ENCODE measurements around the gene PLCB1.
"Not testable (repeated sequence)": the region's sequence is repeated elsewhere in the genome, so short reads cannot be mapped to it uniquely, and the experiment has no call there.

Gene PLCB1

GRCh38 chr20:8131598-8132483, at the start of gene PLCB1:
Gene PLCB1, plus strand, starts transcription at chr20:8132266. Its CDS starts 386 bp downstream, at chr20:8132652.
- peaks cover 38% of the 10 kb centered on the region for H3K27me3 Mint-ChIP-seq
- H3K36me3 Mint-ChIP-seq (ENCODE audit: low read depth), result no peaks in the 10 kb centered on the region

GRCh38 chr20:8082989-8083388, 49.1 kb upstream of the PLCB1 start:
- Mint-ChIP-seq H3K27me3 (peaks cover 9% of the 10 kb centered on the region), H3K9me3 (no peaks in the 10 kb centered on the region), H3K4me1 (ENCODE audit: low read depth) (no peaks in the 10 kb centered on the region), H3K27ac (no peak overlapping the region), H3K36me3 (ENCODE audit: low read depth) (no peaks in the 10 kb centered on the region), H3K4me3 (no peak overlapping the region)

More at GRCh38 chr20:8131598-8132483, at the start of gene PLCB1:
- Mint-ChIP-seq H3K4me3 (peak within 1 kb of the TSS; percentile 84), H3K9me3 (no peaks in the 10 kb centered on the region), H3K27ac (peak within 1 kb of the TSS; percentile 31), H3K4me1 (ENCODE audit: low read depth) (peaks cover 45% of the 10 kb centered on the region)

- no peak overlapping the region for H3K27ac Mint-ChIP-seq
- no peaks in the 10 kb centered on the region for H3K9me3 Mint-ChIP-seq
- no peaks in the 10 kb centered on the region for H3K4me1 Mint-ChIP-seq (ENCODE audit: low read depth)
- no peaks in the 10 kb centered on the region for H3K36me3 Mint-ChIP-seq (ENCODE audit: low read depth)
- H3K4me3 Mint-ChIP-seq, result no peak overlapping the region
- peaks cover 27% of the 10 kb centered on the region for H3K27me3 Mint-ChIP-seq
Measured at GRCh38 chr20:8089668-8090067, 42.4 kb upstream of the PLCB1 start.

GRCh38 chr20:8094415-8094818, 37.6 kb upstream of the PLCB1 start:
- no peak overlapping the region for H3K4me3 Mint-ChIP-seq
- H3K27me3 Mint-ChIP-seq, result peaks cover 25% of the 10 kb centered on the region

GRCh38 chr20:8094850-8095249, 37.2 kb upstream of the PLCB1 start:
- Mint-ChIP-seq H3K4me3 (no peak overlapping the region), H3K4me1 (ENCODE audit: low read depth) (no peaks in the 10 kb centered on the region), H3K27ac (no peak overlapping the region), H3K36me3 (ENCODE audit: low read depth) (no peaks in the 10 kb centered on the region), H3K9me3 (no peaks in the 10 kb centered on the region), H3K27me3 (peaks cover 21% of the 10 kb centered on the region)

More at GRCh38 chr20:8094415-8094818, 37.6 kb upstream of the PLCB1 start:
- no peaks in the 10 kb centered on the region for H3K36me3 Mint-ChIP-seq (ENCODE audit: low read depth)
- H3K4me1 Mint-ChIP-seq (ENCODE audit: low read depth), result no peaks in the 10 kb centered on the region
- H3K9me3 Mint-ChIP-seq, result no peaks in the 10 kb centered on the region
- H3K27ac Mint-ChIP-seq, result no peak overlapping the region

- Mint-ChIP-seq H3K27me3 (peaks cover 21% of the 10 kb centered on the region), H3K4me3 (no peak overlapping the region), H3K27ac (no peak overlapping the region), H3K36me3 (ENCODE audit: low read depth) (no peaks in the 10 kb centered on the region), H3K4me1 (ENCODE audit: low read depth) (no peaks in the 10 kb centered on the region), H3K9me3 (no peaks in the 10 kb centered on the region)
Measured at GRCh38 chr20:8095648-8096572, 36.2 kb upstream of the PLCB1 start.

GRCh38 chr20:8097307-8097706, 34.8 kb upstream of the PLCB1 start:
- Mint-ChIP-seq H3K4me1 (ENCODE audit: low read depth) (no peaks in the 10 kb centered on the region), H3K36me3 (ENCODE audit: low read depth) (no peaks in the 10 kb centered on the region), H3K27ac (no peak overlapping the region), H3K4me3 (no peak overlapping the region), H3K27me3 (peaks cover 23% of the 10 kb centered on the region), H3K9me3 (no peaks in the 10 kb centered on the region)

- H3K27me3 Mint-ChIP-seq, result peaks cover 26% of the 10 kb centered on the region
- no peaks in the 10 kb centered on the region for H3K36me3 Mint-ChIP-seq (ENCODE audit: low read depth)
- no peaks in the 10 kb centered on the region for H3K4me1 Mint-ChIP-seq (ENCODE audit: low read depth)
- H3K4me3 Mint-ChIP-seq, result no peak overlapping the region
- no peak overlapping the region for H3K27ac Mint-ChIP-seq
- H3K9me3 Mint-ChIP-seq, result peaks cover 19% of the 10 kb centered on the region
Measured at GRCh38 chr20:8104252-8104651, 27.8 kb upstream of the PLCB1 start.

- not testable (repeated sequence) for H3K27ac Mint-ChIP-seq; H3K4me3 Mint-ChIP-seq; H3K4me1 Mint-ChIP-seq (ENCODE audit: low read depth); H3K36me3 Mint-ChIP-seq (ENCODE audit: low read depth); H3K9me3 Mint-ChIP-seq
- H3K27me3 Mint-ChIP-seq, result peaks cover 11% of the 10 kb centered on the region
Measured at GRCh38 chr20:8114612-8115011, 17.5 kb upstream of the PLCB1 start.

GRCh38 chr20:8115436-8115835, 16.6 kb upstream of the PLCB1 start:
- peaks cover 11% of the 10 kb centered on the region for H3K27me3 Mint-ChIP-seq
- no peak overlapping the region for H3K27ac Mint-ChIP-seq
- H3K4me1 Mint-ChIP-seq (ENCODE audit: low read depth), result no peaks in the 10 kb centered on the region
- no peaks in the 10 kb centered on the region for H3K36me3 Mint-ChIP-seq (ENCODE audit: low read depth)
- no peaks in the 10 kb centered on the region for H3K9me3 Mint-ChIP-seq
- no peak overlapping the region for H3K4me3 Mint-ChIP-seq

- Mint-ChIP-seq H3K4me3 (no peak overlapping the region), H3K27ac (no peak overlapping the region), H3K4me1 (ENCODE audit: low read depth) (no peaks in the 10 kb centered on the region), H3K27me3 (peaks cover 15% of the 10 kb centered on the region), H3K9me3 (no peaks in the 10 kb centered on the region), H3K36me3 (ENCODE audit: low read depth) (no peaks in the 10 kb centered on the region)
Measured at GRCh38 chr20:8116067-8116811, 15.8 kb upstream of the PLCB1 start.

- Mint-ChIP-seq H3K27me3 (peaks cover 15% of the 10 kb centered on the region), H3K4me3 (no peak overlapping the region), H3K27ac (no peak overlapping the region), H3K4me1 (ENCODE audit: low read depth) (no peaks in the 10 kb centered on the region), H3K36me3 (ENCODE audit: low read depth) (no peaks in the 10 kb centered on the region), H3K9me3 (no peaks in the 10 kb centered on the region)
Measured at GRCh38 chr20:8117636-8118035, 14.4 kb upstream of the PLCB1 start.

GRCh38 chr20:8118039-8118438, 14.0 kb upstream of the PLCB1 start:
- Mint-ChIP-seq H3K4me3 (no peak overlapping the region), H3K27ac (no peak overlapping the region), H3K36me3 (ENCODE audit: low read depth) (no peaks in the 10 kb centered on the region), H3K4me1 (ENCODE audit: low read depth) (no peaks in the 10 kb centered on the region), H3K27me3 (peaks cover 15% of the 10 kb centered on the region), H3K9me3 (no peaks in the 10 kb centered on the region)

GRCh38 chr20:8118760-8119159, 13.3 kb upstream of the PLCB1 start:
- Mint-ChIP-seq H3K4me1 (ENCODE audit: low read depth) (no peaks in the 10 kb centered on the region), H3K27ac (no peak overlapping the region), H3K36me3 (ENCODE audit: low read depth) (no peaks in the 10 kb centered on the region), H3K27me3 (peaks cover 15% of the 10 kb centered on the region), H3K9me3 (no peaks in the 10 kb centered on the region), H3K4me3 (no peak overlapping the region)

All from stimulated activated naive CD8-positive, alpha-beta T cell treated with anti-CD3 and anti-CD28 coated beads, Interleukin-15, Interleukin-2, amounts not matched to agents 100 ng/mL and 50 ng/mL, for 24 hours (primary cell).